ENCODE results near the gene POMT1. TPM values are rescaled to one million over a fixed set of nuclear protein-coding genes. Genes with fewer than 3 reads are reported as not detected.

The POMT1 gene
- total RNA-seq, 1 donor from 2014 or later, result 34.8 TPM

- no peak overlapping the region for H3K9ac ChIP-seq (ENCODE audit: low read length)
- Mint-ChIP-seq H3K27ac (ENCODE audit: unreplicated experiment) (no peak overlapping the region), H3K4me3 (ENCODE audit: unreplicated experiment) (no peak overlapping the region), H3K4me1 (ENCODE audit: low read depth, unreplicated experiment) (peaks cover 21% of the 10 kb centered on the region), H3K27me3 (ENCODE audit: low read depth, unreplicated experiment) (no peaks in the 10 kb centered on the region), H3K36me3 (ENCODE audit: low read depth, unreplicated experiment) (peaks cover 30% of the 10 kb centered on the region), H3K9me3 (ENCODE audit: unreplicated experiment) (peaks cover 2% of the 10 kb centered on the region)
- H3K79me2 ChIP-seq (ENCODE audit: insufficient read depth, low read length), result peaks cover 9% of the 10 kb centered on the region
- no peak overlapping the region for H3K4me3 ChIP-seq (ENCODE audit: insufficient read depth, low read depth, low read length)
- peaks cover 35% of the 10 kb centered on the region for H4K20me1 ChIP-seq (ENCODE audit: insufficient read depth, low read length)
- peaks cover 9% of the 10 kb centered on the region for H3K4me1 ChIP-seq (ENCODE audit: insufficient read depth, low read length)
- no peak overlapping the region for H3K27ac ChIP-seq (ENCODE audit: low read depth, low read length)
- peaks cover 15% of the 10 kb centered on the region for H3K36me3 ChIP-seq (ENCODE audit: insufficient read depth, low read length)
- no peak for TF ChIP-seq CTCF (IDR thresholded peaks at IDR 0.05; ENCODE audit: insufficient read depth, low read depth, low read length)
- TF ChIP-seq EZH2 (IDR thresholded peaks at IDR 0.05; ENCODE audit: insufficient read depth, low read length), result no peak
- no peaks in the 10 kb centered on the region for H3K27me3 ChIP-seq (ENCODE audit: insufficient read depth, low read length)
- no peak overlapping the region for H3K4me2 ChIP-seq (ENCODE audit: low read length)
- no peak overlapping the region for H2AFZ ChIP-seq (ENCODE audit: low read depth, low read length)
- FAIRE-seq (no peak), DNase-seq (ENCODE audit: low read depth) (no peak)
- H3K9me3 ChIP-seq (ENCODE audit: insufficient read depth, low read depth, low read length), result no peaks in the 10 kb centered on the region
These were observed 2.3 kb downstream of the POMT1 start for GRCh38 chr9:131505012-131505411.

- H3K27ac Mint-ChIP-seq (ENCODE audit: unreplicated experiment), result no peak overlapping the region
- peaks cover under 1% of the 10 kb centered on the region for H3K9me3 ChIP-seq (ENCODE audit: insufficient read depth, low read depth, low read length)
- H3K27me3 Mint-ChIP-seq (ENCODE audit: low read depth, unreplicated experiment), result no peaks in the 10 kb centered on the region
- H3K9me3 Mint-ChIP-seq (ENCODE audit: unreplicated experiment), result no peaks in the 10 kb centered on the region
- H3K4me2 ChIP-seq (ENCODE audit: low read length), result no peak overlapping the region
- no peak for FAIRE-seq
- no peak overlapping the region for H3K4me3 Mint-ChIP-seq (ENCODE audit: unreplicated experiment)
- H3K79me2 ChIP-seq (ENCODE audit: insufficient read depth, low read length), result no peaks in the 10 kb centered on the region
- H3K36me3 Mint-ChIP-seq (ENCODE audit: low read depth, unreplicated experiment), result peaks cover 36% of the 10 kb centered on the region
- no peaks in the 10 kb centered on the region for H3K4me1 ChIP-seq (ENCODE audit: insufficient read depth, low read length)
- no peaks in the 10 kb centered on the region for H3K4me1 Mint-ChIP-seq (ENCODE audit: low read depth, unreplicated experiment)
- DNase-seq (ENCODE audit: low read depth), result no peak
- TF ChIP-seq EZH2 (IDR thresholded peaks at IDR 0.05; ENCODE audit: insufficient read depth, low read length) (no peak), CTCF (IDR thresholded peaks at IDR 0.05; ENCODE audit: insufficient read depth, low read depth, low read length) (no peak)
- no peak overlapping the region for H3K9ac ChIP-seq (ENCODE audit: low read length)
- no peak overlapping the region for H3K4me3 ChIP-seq (ENCODE audit: insufficient read depth, low read depth, low read length)
- H3K27me3 ChIP-seq (ENCODE audit: insufficient read depth, low read length), result no peaks in the 10 kb centered on the region
- H4K20me1 ChIP-seq (ENCODE audit: insufficient read depth, low read length), result no peaks in the 10 kb centered on the region
- H2AFZ ChIP-seq (ENCODE audit: low read depth, low read length), result no peak overlapping the region
- H3K27ac ChIP-seq (ENCODE audit: low read depth, low read length), result no peak overlapping the region
- peaks cover 28% of the 10 kb centered on the region for H3K36me3 ChIP-seq (ENCODE audit: insufficient read depth, low read length)
These were observed 8.7 kb downstream of the POMT1 start for GRCh38 chr9:131511416-131511815.

DNA sequence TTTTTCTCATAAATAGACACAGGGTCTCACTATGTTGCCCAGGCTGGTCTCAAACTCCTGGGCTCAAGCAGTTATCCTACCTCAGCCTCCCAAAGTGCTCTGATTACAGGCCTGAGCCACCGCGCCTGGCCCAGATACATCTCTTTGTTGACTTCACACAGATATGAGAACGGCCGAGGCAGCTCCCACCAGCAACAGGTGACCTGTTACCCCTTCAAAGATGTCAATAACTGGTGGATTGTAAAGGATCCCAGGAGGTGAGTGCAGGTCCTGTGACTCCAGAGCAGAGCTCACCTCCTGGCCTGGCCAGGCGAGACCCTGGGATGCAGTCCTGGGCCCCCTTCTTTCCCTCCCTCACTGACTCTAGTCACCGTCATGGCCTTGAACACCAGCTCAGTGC is 9.2 kb downstream of the POMT1 start:
- peaks cover 32% of the 10 kb centered on the region for H3K36me3 ChIP-seq (ENCODE audit: insufficient read depth, low read length)
- H3K36me3 Mint-ChIP-seq (ENCODE audit: low read depth, unreplicated experiment), result peaks cover 36% of the 10 kb centered on the region

More for the DNA sequence above, 9.2 kb downstream of the POMT1 start:
- DNase-seq (ENCODE audit: low read depth) (no peak), FAIRE-seq (no peak)
- Histone ChIP-seq H3K27me3 (ENCODE audit: insufficient read depth, low read length) (no peaks in the 10 kb centered on the region), H3K9me3 (ENCODE audit: insufficient read depth, low read depth, low read length) (peaks cover 5% of the 10 kb centered on the region), H4K20me1 (ENCODE audit: insufficient read depth, low read length) (no peaks in the 10 kb centered on the region), H3K9ac (ENCODE audit: low read length) (no peak overlapping the region), H3K4me3 (ENCODE audit: insufficient read depth, low read depth, low read length) (no peak overlapping the region), H2AFZ (ENCODE audit: low read depth, low read length) (no peak overlapping the region), H3K27ac (ENCODE audit: low read depth, low read length) (no peak overlapping the region), H3K79me2 (ENCODE audit: insufficient read depth, low read length) (no peaks in the 10 kb centered on the region), H3K4me2 (ENCODE audit: low read length) (no peak overlapping the region), H3K4me1 (ENCODE audit: insufficient read depth, low read length) (no peaks in the 10 kb centered on the region)
- no peak for TF ChIP-seq CTCF (IDR thresholded peaks at IDR 0.05; ENCODE audit: insufficient read depth, low read depth, low read length)
- TF ChIP-seq EZH2 (IDR thresholded peaks at IDR 0.05; ENCODE audit: insufficient read depth, low read length), result no peak
- H3K9me3 Mint-ChIP-seq (ENCODE audit: unreplicated experiment), result no peaks in the 10 kb centered on the region
- no peak overlapping the region for H3K4me3 Mint-ChIP-seq (ENCODE audit: unreplicated experiment)
- no peaks in the 10 kb centered on the region for H3K4me1 Mint-ChIP-seq (ENCODE audit: low read depth, unreplicated experiment)
- H3K27me3 Mint-ChIP-seq (ENCODE audit: low read depth, unreplicated experiment), result no peaks in the 10 kb centered on the region
- no peak overlapping the region for H3K27ac Mint-ChIP-seq (ENCODE audit: unreplicated experiment)
